T-helper 1 cell treated with Interleukin-12 subunit alpha and Interleukin-12 subunit beta and Interleukin-4 antibody, amounts not matched to agents 30 ng/mL and 1 ng/mL, for 36 hours (primary cell): ENCODE measurements around the gene GUCA1A. TPM values are rescaled to one million over a fixed set of nuclear protein-coding genes. Genes with fewer than 3 reads are reported as not detected.

Experiments
- intact Hi-C: fragments of 100-400 bp; cut with micrococcal nuclease; formaldehyde crosslinking; loops from one replicate; pipeline ENCODE4 v1.15.1; 2024
- total RNA-seq: library from RNA; stranded (reverse); gene quantifications from 2 replicates; pipeline ENCODE4 v1.2.3, GENCODE V29; 2022

Gene GUCA1A
- total RNA-seq = not detected in 2 replicates

DNA sequence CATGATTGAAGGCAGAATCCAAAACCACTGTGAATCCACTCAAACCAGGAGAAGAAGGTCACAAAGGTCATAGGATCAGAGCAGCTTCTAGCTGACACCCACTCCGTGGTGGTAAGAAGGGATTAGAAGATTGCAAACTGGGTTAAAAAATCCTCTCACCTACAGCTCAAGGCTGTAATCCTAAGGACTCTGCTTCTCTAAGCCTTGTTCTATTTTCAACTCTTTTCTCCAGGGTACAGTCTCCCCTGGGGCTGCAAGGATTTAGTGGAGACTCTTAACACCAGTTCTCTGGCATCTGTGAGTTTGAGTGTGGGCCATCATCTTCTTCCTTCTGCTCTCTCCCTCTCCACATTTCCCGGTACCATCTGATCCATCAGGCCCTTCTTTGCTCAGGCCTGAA is at the start of gene GUCA1A:
GUCA1A (plus strand) TSS at position 264 of the 400 bp plus-strand sequence. CDS start 250 bp downstream, outside the sequence.
- intact Hi-C loops = no loop called here

DNA sequence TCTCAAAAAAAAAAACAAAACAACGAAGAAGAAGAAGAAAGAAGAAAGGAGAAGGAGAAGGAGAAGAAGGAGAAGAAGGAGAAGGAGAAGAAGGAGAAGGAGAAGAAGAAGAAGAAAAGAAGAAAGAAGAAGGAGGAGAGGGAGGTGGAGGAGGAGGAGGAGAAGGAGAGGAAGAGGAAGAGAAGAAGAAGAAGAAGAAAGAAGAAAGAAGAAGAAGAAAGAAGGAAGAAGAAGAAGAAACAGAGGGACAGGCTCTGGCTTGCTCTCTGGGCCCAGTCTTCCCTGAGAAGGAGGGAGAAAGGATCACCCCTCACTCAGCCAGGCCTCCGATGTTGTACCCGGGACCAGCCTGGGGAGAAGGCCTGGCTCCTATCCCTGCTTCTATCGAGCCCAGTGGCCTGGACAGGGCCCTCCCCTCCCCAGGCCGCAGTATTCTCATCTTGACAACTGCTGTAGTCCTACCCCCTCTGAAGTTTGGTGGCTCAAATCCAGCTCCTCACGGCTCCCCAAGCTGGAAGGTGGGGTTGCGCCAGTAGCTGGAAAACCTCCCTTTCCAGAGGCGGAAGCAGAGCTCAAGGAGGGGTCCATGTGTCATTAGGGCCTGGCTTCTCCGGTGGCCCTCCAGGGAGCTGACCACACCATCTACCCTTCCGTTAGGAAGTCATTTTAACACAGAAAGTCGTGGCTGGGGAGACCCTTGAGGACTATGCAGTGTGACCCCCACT is 49.6 kb upstream of the GUCA1A start:
- intact Hi-C loops = no loop called here

DNA sequence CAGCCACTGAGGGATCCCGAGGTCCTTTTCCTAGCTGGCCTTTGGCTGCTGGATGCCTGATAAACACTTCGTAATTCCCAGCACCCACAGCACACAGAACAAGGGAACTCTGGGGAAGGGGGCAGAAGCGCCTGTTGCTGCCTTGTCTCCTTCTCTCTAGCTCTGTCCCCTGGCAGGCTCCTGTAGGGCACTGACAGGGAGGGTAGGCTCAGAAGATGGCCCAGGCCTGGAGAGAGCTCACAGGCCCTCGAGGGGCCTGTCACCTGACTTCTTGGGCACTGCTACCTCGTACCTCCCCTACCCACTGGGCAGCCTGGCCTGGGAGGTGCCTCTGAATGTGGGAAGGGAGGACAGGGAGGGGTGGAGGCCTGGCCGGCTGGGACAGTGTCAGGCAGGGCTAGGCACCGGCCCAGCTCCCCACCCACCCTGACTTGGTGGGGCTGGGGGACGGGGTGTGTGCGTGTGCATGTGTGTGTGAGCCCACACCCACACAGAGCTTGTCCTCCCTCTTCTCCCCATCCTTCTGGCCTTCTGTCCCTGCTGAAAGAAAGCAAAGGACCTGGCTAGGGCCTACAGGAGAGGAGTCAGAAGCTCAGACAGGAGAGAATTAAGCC is 48.8 kb upstream of the GUCA1A start:
- intact Hi-C loops = no loop called here

DNA sequence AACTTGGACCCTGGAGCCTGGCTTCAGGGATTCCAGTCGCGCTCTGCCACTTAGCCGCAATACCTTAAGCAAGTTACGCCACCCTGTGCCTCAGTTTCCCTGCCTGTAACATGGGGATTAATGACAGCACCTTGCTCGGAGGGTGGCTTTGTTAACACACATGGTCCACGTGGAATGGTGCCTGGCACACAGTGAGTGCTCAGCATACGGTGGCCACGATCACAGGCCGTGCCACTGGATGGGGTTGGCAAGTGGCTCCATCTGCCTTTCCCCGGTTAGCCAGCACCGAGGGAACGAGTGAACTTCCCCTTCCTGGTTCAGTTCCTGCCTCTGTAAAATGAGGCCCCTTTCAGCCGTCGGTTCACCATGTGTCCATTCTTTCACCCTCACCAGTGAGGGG is 47.9 kb upstream of the GUCA1A start:
- intact Hi-C loops = no loop called here

DNA sequence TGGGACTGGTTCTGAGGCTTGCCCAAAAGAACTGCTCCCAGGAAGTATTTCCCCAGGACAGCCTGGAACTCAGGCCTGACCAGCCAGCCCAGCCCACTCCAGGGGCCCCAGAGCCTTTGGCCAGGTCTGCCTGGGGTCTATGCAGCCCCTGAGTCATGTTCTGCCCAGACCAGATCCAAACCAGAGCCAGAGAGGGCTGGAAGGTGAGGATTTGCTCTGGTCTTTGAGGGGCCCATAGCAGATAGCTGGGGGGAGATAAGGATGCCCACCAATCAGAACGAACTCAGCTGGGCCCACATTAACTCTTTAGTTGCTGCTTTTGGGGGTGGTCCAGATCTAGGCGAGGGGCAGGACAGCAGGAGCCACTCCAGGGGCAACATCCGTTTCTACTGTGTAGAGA is 47.5 kb upstream of the GUCA1A start:
- intact Hi-C loops = no loop called here

DNA sequence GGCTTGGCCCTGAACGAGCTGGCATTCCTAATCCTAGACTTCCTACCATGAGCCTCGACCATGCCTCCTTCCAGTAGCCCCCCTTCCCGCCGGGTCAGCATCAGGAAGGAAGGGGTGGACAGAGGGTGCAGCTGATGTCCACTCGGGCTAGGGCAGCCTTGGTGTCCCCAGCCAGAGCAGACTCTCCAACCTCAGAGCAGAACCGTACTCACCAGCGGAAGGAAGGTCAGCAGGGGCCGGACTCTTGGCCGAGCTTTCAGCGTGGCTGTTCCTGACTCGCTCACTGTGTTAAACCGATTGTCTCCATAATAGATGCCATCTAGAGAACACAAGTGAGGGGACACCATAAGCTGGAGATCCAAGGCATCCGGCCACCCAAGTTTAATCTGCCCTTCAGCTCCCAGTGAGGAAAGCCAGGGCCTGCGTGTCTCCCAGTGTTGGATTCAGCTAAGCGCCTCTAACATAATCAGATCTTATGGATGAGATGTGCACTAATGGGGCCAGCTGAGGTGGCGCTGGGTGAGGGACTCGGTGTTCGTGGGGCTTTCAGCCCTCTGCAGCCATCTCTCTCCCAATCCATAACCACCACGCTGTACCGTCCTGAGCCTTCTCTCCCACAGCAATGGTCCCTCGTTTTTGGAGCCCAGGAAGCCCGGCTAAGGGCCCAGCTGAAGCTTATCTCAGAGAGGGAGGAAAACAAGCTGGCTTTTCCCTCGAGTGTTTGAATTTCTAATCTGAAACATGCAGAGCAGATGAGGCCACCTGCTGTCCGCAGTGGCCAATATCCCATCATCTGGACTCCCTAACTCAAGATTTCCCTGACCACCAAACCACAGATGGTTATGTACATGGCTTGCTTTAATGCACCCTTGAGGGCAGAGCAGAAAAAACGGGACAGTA is 44.5 kb upstream of the GUCA1A start:
- intact Hi-C loops = no loop called here

DNA sequence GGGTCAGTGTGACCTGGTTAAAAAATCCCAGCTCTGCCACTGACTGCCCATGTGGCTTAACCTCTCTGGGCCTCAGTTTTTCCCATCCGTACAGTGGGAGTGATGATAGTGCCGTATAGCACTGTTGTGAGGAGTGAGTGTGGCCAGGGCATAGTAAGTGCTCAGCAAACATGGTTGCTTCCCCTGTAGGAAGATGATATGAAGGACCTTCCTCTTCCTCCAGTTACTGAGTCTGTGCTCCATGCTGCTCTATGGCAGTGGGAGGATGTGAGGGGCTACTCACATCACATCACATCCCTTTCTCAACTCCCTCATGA is 43.8 kb upstream of the GUCA1A start:
- intact Hi-C loops = no loop called here

DNA sequence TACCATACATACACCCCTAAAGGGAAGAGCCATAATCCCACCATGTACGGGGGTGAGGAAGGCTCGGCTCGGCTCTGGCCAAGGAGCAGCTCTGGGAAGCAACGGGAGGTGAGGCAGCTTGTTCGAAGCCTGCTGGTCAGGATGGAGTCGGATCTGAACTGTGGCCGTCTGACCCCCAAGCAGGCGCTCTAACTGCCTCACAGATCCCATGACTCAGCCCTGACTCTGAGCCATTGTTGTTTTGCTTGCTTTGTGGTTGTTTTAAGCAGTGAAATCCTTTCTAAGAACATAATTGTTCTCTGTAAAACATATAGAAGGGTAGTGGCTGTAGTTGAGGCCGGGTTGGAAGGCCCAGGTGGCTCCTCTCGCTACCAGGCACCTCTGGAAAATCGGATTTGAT is 41.6 kb upstream of the GUCA1A start:
- intact Hi-C loops = no loop called here

DNA sequence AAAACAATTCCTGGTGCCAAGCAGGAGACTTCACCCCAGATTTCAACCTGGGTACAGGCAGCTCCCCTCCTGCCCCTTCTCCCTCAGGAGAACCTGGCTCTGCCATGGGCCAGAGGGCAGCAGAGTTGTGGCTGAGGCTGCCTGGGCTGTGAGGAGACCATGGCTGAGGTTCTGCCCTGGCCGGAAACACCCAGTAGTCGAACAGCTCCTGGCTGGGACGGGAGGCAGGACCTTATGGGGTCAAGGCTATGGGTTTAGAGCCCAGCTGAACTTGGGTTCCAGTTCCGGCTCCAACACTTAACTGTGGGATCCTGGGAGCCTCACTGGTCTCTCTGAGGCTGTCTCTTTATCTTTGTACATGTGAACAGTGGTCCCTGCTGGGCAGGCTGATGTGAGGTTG is 39.2 kb upstream of the GUCA1A start:
- intact Hi-C loops = no loop called here

DNA sequence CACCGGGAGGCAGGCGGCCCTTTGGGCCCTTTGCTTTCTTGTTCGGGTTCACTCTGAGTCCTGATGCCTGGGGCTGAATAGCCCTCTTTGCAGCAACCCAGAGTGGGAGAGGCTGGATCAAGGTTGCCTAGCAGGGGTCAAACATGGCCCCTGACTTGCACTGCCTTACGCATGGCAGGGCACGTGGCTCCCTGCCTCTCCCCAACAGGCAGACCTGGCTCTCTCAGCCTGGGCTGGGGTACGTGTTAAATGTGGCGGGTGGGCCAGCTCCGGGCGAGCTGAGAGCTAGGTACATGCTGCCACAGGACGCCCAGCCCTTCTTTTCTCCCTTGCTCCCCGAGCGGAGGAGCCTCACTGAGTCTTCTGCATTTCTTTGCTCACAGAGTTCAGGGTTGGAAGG is 38.0 kb upstream of the GUCA1A start:
- intact Hi-C loops = no loop called here

DNA sequence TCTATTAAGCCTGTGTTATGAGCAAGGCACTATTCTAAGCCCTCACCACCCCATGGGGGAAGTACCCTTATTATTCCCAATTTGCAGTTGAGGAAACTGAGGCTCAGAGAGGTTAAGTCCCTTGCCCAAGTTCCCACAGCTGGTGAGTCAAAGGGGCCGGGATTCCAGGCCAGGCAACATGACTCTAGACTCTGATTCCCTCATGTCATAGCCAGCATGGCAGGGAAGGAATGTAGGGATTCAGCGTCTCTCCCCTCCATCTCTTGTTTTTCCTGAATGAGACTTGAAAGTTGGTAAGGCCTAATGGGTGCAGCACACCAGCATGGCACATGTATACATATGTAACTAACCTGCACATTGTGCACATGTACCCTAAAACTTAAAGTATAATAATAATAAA is 37.4 kb upstream of the GUCA1A start:
- intact Hi-C loops = no loop called here

DNA sequence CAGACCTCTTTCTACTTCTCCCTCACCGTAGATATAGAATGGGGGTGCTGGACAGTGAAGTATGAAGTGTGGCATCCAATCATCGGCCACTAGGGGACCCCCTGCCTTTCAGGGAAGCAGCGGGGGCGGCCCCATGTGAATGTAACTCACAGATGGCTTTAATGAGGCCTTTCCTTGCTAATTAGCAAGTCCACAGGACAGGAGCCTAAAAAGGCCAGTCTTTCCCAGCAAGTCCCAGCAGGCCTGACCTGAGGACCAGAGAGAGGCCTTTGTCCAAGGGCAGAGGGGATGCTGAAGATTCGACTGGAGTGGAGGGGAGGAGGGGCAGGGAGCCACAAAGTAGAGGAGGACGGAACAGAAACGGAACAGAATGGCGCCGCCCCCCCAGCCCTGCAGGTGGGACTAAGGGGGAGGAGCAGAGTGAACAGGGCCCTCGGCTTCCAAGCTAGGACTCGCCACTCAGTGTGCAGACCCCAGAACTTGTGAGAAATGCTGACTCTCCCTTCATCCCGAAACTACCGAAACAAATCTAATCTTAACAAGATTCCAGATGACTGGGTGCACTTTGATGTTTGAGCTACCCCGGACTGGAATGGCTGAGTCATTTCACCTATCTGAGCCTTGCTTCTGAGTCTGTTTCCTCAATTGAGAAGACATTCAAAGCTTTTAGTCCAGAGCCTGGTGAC is 36.5 kb upstream of the GUCA1A start:
- intact Hi-C loops = no loop called here

DNA sequence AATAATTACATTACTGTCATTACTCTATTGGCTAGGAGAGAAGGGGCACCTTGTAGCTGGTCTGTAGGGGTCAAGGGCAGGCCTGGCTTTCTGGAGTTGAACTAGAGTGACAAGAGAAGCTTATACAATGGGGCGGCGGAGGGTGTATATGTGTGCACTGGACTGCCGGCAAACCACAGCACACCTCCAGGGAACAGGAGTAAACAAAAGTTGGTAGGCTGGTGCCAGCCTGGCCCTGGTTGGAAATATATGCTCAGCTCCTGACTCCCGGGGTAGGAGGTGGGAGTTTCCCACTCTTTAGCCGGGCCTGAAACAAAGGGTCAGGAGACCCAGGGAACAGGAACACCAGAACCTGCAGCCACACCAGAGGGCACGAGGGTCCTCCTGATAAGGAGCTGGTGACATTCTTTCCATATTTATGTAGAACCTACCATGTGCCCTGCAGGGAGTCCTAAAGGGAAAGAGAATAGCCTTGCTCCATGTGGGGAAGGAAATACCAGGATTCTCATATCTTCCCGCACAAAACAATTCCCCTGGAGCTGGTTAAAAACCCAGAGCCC is 35.9 kb upstream of the GUCA1A start:
- intact Hi-C loops = no loop called here

DNA sequence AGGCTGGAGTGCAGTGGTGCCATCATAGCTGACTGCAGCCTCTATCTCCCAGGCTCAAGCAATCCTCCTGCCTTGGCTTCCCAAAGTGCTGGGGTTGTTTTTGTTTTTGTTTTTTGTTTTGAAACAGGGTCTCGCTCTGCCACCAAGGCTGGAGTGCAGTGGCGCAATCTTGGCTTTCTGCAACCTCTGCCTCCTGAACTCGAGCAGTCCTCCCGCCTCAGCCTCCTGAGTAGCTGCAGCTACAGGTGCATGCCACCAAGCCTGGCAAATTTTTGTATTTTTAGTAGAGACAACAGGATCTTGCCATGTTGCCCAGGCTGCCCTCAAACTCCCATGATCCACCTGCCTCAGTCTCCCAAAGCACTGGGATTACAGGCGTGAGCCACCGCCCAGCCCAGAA is 35.0 kb upstream of the GUCA1A start:
- intact Hi-C loops = no loop called here

DNA sequence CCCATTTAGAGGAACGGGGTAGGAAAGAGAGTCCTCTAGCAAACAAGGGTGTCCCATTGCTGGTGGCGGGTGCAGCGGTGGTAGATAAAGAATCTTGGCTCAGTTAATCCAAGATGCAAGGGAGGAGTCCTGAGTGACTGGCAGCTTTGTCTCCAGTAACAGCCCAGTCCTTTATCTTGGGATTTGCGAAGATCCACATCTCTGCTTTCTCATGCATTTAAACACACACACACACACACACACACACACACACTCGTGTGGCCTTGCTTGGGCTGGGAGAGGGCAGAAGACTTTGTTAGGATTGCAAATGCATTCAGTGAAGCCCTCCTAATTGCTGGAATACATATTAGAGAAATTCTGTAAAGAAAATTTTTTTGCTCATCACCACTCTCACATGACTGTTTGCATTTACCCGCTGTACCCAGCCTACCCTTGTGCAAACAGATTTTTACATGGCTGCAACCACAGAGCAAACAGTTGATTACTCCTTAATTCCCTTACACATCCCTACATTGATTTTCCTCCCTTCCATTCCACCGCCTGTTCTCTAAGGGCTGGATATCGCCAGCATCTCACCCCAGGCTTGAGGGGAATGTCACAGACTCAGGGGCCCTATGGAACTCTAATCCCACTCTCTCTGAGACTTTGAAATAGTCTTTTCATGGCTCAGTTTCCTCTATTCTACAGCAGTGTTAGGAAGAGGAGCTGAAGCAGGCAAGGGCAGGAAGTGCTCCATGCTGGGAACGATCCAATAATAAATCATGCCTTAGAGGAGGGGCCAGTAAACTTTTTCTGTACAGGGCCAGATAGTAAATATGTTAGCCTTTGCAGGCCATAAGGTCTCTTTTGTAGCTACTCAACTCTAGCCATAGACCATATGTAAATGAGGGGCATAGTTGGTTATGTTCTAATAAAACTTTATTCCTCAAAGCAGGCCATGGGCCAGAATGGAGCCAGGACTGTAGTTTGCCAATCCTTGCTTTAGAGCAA is 34.2 kb upstream of the GUCA1A start:
- intact Hi-C loops = no loop called here

DNA sequence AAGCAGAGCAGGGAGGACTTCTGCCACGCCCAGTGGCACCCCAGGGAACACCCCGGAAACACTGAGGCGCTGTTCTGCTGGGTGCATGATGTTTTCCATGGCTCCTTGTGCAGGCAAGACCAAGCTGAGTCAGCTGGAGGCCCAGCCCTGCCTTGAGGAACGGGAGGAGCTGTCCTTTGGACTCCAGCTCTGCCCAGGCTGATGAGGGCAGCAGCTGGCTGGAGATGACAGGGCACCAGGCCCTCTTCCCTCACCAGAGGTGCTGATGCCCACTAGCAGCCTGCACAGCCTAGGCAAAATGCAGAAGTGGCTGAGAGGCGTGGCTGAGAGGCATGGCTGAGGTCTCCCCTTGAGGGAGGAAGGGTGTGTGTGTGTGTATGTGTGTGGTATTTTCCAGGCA is 33.1 kb upstream of the GUCA1A start:
- intact Hi-C loops = no loop called here

DNA sequence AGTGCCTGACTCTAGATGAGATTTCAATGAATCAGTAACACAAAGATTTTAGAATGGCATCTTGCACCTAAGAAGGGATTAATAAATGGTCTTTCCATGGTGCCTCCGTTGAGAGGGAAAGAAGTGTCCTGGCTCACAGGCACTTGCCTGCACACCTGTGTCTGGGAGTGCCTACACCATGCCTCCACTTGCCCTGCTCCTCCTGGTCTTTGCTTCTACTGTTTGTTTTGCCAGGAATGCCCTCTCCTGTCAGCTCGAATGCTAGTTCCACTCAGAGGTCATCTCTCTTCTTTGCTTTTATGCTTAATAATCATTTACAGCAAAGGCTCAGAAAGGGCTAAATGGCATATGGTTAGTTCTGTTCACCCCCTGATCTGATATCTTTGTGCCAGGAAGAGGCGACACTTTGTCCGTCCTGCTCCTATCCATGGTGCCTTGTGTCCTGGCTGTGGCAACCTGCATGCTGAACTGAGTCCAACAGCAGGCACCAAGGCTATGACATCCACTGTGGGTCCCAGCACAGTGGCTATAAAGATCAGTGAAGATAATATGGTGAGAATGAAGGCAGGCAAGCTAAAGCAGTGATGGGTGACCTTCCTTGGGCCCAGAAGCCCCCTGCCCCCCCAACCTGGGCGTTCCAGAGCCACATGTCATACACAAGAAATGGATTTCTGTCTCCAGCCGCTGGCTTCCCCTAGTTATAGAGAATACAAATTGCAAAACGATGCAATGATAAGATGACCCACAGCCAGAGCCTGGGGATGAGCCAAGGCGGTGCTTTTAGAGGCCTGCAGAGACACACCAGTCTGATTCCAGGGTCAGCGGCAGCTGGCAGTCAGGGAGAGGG is 32.2 kb upstream of the GUCA1A start:
- intact Hi-C loops = no loop called here

DNA sequence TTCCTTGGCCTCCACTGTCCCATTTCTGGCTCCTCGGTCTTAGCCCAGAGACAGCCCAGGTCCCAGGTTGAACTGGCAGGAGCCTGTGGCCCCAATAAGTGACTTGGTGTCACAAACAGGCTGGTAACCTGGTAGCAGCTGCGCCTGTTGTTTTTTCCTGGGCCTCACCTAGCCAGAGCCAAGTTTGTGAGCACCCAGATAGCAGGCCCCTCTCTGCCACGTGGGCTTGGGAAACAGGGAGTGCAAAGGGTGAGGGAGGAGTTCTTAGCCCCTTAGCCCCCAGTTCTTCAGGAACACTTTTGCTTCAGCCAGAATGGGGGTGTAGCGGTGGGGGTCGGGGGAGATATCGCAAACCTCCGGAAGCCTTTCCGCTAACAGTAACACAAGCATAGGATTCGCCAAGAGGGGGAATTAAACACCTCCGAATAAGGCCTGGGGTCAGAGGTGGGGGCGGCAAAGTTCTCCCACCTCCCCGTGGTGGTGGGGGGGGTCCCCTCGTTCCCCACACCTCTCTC is 31.5 kb upstream of the GUCA1A start:
- intact Hi-C loops = no loop called here
